ENCODE measurements around the gene FRAS1.
"Not testable (repeated sequence)": the region's sequence is repeated elsewhere in the genome, so short reads cannot be mapped to it uniquely, and the experiment has no call there.

GRCh38 chr4:78506260-78506659 is 449.1 kb downstream of the FRAS1 start:
- TF ChIP-seq, protein P1, sequence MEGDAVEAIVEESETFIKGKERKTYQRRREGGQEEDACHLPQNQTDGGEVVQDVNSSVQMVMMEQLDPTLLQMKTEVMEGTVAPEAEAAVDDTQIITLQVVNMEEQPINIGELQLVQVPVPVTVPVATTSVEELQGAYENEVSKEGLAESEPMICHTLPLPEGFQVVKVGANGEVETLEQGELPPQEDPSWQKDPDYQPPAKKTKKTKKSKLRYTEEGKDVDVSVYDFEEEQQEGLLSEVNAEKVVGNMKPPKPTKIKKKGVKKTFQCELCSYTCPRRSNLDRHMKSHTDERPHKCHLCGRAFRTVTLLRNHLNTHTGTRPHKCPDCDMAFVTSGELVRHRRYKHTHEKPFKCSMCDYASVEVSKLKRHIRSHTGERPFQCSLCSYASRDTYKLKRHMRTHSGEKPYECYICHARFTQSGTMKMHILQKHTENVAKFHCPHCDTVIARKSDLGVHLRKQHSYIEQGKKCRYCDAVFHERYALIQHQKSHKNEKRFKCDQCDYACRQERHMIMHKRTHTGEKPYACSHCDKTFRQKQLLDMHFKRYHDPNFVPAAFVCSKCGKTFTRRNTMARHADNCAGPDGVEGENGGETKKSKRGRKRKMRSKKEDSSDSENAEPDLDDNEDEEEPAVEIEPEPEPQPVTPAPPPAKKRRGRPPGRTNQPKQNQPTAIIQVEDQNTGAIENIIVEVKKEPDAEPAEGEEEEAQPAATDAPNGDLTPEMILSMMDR (IDR thresholded peaks at IDR 0.05): not testable (repeated sequence)
- not testable (repeated sequence) for TF ChIP-seq POLR2A (IDR thresholded peaks at IDR 0.05)

All from Peyer's patch (tissue), 4 donors.